K562 (cell line): ENCODE results near the gene LAMB1. TPM values are rescaled to one million over a fixed set of nuclear protein-coding genes. Genes with fewer than 3 reads are reported as not detected.

Experiments used
- ATAC-seq: fragments of 200-7000 bp; cut with Tn5 transposase; 3 replicates; pipeline ENCODE4 v1.9.1; 2020; ENCODE audit warnings: moderate library complexity
- BruUV-seq: library from RNA; stranded (reverse); fragments of 400-500 nt; replicated peaks from 2 replicates; lab custom pipeline; 2021; lab: Mats Ljungman, UMichigan
- CTCF ChIA-PET: fragments of 300-600 bp; formaldehyde crosslinking; extraction: SDS; loops from one replicate; lab custom pipeline; 2021; ENCODE audit warnings: low intra/inter-chr PET ratio; lab: Yijun Ruan, JAX
- POLR2A ChIA-PET: fragments of 300-600, 350-650 bp; sonication (Branson Sonifier 250); formaldehyde crosslinking; extraction: SDS; loops from one replicate; lab custom pipeline; 2021; ENCODE audit warnings: antibody characterized with exemption, inconsistent platforms; lab: Yijun Ruan, JAX
- DNase-seq, 4 experiments: peaks; one replicate each; pipeline versions ENCODE4 v3.0.0 to v3.0.0-alpha.2; 2011 to 2018; ENCODE audit warnings: low spot score in 3 of 4, mixed read lengths in 3 of 4; ENCODE audit errors: extremely low read depth in 1 of 4
- FAIRE-seq: peaks from 2 replicates; lab custom pipeline; 2011; peaks lifted over from hg19 to GRCh38; lab: Jason Lieb, UNC
- H2AFZ ChIP-seq: 2 replicates; pipeline ENCODE4 v1.6.0; 2011; ENCODE audit warnings: low read depth, low read length, control low read depth, inconsistent platforms
- H3K27ac ChIP-seq: fragments of 200-600 bp; 3 replicates; pipeline ENCODE4 v1.8.0; 2011; ENCODE audit warnings: low read depth, mild to moderate bottlenecking, control low read depth, inconsistent platforms, low read length, moderate library complexity, mixed read lengths; ENCODE audit errors: extremely low read depth
- H3K27me3 ChIP-seq, 2 experiments: fragments of 300-600 bp in 1 of 2; 2 replicates in 1 of 2; 3 replicates in 1 of 2; pipeline versions ENCODE4 v1.6.0 to v1.8.0; 2011; ENCODE audit warnings: inconsistent platforms in 2 of 2, low read length in 2 of 2, mild to moderate bottlenecking in 1 of 2, mixed read lengths in 1 of 2, moderate library complexity in 1 of 2; ENCODE audit not compliant: control insufficient read depth in 2 of 2, insufficient read depth in 2 of 2
- H3K36me3 ChIP-seq: fragments of 300-600 bp; 3 replicates; pipeline ENCODE4 v1.8.0; 2011; ENCODE audit warnings: mild to moderate bottlenecking, low read length, inconsistent platforms; ENCODE audit not compliant: control insufficient read depth, insufficient read depth
- H3K4me1 ChIP-seq, 2 experiments: fragments of 200-600 bp in 1 of 2; replicated peaks in 1 of 2; 2 replicates in 1 of 2; 3 replicates in 1 of 2; pipeline versions ENCODE4 v1.5.1 to v1.8.0; 2011; ENCODE audit warnings: inconsistent platforms in 2 of 2, low read length in 2 of 2, mild to moderate bottlenecking in 1 of 2, mixed read lengths in 1 of 2, moderate library complexity in 1 of 2; ENCODE audit not compliant: control insufficient read depth in 2 of 2, insufficient read depth in 2 of 2
- H3K4me2 ChIP-seq: 2 replicates; pipeline ENCODE4 v1.6.1; 2011; ENCODE audit warnings: low read length, control low read depth, inconsistent platforms, mixed read lengths; ENCODE audit not compliant: insufficient read depth
- H3K4me3 ChIP-seq: fragments of 200-600 bp; sonication (generic), shearing (Covaris generic); 2 replicates; pipeline ENCODE4 v1.5.1; 2016; ENCODE audit warnings: control low read depth, inconsistent platforms
- H3K79me2 ChIP-seq: fragments of 200-600 bp; 3 replicates; pipeline ENCODE4 v1.8.0; 2011; ENCODE audit warnings: low read length, inconsistent platforms; ENCODE audit not compliant: control insufficient read depth, insufficient read depth
- H3K9ac ChIP-seq, 2 experiments: 2 replicates each; pipeline versions ENCODE4 v1.6.0 to v1.6.1; 2011; ENCODE audit warnings: low read depth in 2 of 2, low read length in 2 of 2, control low read depth in 1 of 2, inconsistent platforms in 1 of 2, mild to moderate bottlenecking in 1 of 2, mixed read lengths in 1 of 2; ENCODE audit not compliant: insufficient read depth in 1 of 2
- H3K9me1 ChIP-seq: one replicate; pipeline ENCODE4 v1.6.0; 2011; ENCODE audit warnings: inconsistent platforms, mild to moderate bottlenecking, low read length, moderate library complexity; ENCODE audit not compliant: control insufficient read depth, insufficient read depth
- H3K9me3 ChIP-seq: replicated peaks from 2 replicates; pipeline ENCODE4 v1.5.1; 2011; ENCODE audit warnings: low read depth, low read length, inconsistent platforms; ENCODE audit not compliant: control insufficient read depth, insufficient read depth
- H4K20me1 ChIP-seq: replicated peaks from 2 replicates; pipeline ENCODE4 v1.6.1; 2011; ENCODE audit warnings: low read length, inconsistent platforms, mixed read lengths; ENCODE audit not compliant: control insufficient read depth, insufficient read depth
- CBX3 ChIP-seq, 2 experiments: IDR thresholded peaks; 1 replicate in 1 of 2; 2 replicates in 1 of 2; pipeline ENCODE4 v1.6.1; 2012; ENCODE audit warnings: inconsistent platforms in 2 of 2, low read length in 2 of 2, borderline replicate concordance in 1 of 2, control low read depth in 1 of 2
- POLR2A ChIP-seq: fragments of 450-650 bp; conservative IDR thresholded peaks from 2 replicates; pipeline ENCODE4 v1.6.1; 2016
- POLR2AphosphoS2 ChIP-seq: IDR thresholded peaks from 2 replicates; pipeline ENCODE4 v1.6.1; 2012; ENCODE audit warnings: low read length, improper control_type of control experiment
- WGBS: fragments of 100-300 bp; shearing (Covaris generic); methylation state at CpG from one replicate; pipeline ENCODE4 v1.1.6; 2016; ENCODE audit warnings: low coverage, mixed read lengths; ENCODE audit not compliant: insufficient coverage; ENCODE audit errors: missing lambda C conversion rate; 5-methylcytosine and 5-hydroxymethylcytosine counted together
- in situ Hi-C: fragments of 300-500 bp; cut with MboI; formaldehyde crosslinking; loops from 4 replicates; pipeline ENCODE4 v1.15.0; 2018; ENCODE audit warnings: inconsistent platforms, mixed read lengths
- intact Hi-C: fragments of 100-400 bp; cut with micrococcal nuclease; formaldehyde crosslinking; loops from 2 replicates; pipeline ENCODE4 v1.14.2; 2022
- polyA plus RNA-seq, 8 experiments: library from polyadenylated mRNA; depleted of rRNA in 4 of 8; stranded (reverse) in 5 of 8; unstranded in 3 of 8; fragments of >200 nt; fragmentation: Nextera tagmentation in 2 of 8; fragmentation: Illumina TruSeq in 1 of 8; extraction: Ambion mirVana in 2 of 8; extraction: Trizol in 1 of 8; gene quantifications; 2 replicates each; pipeline versions ENCODE4 v1.2.1 to v1.2.3, GENCODE V29; 2011 to 2014; ENCODE audit warnings: inconsistent platforms in 1 of 8, missing spikeins in 1 of 8
- total RNA-seq, 7 experiments: library from RNA; depleted of rRNA in 6 of 7; stranded (reverse); fragments of >200 nt in 6 of 7; fragmentation: Illumina TruSeq in 2 of 7; extraction: Trizol in 2 of 7; gene quantifications; 2 replicates each; pipeline versions ENCODE4 v1.2.1 to v1.2.3, GENCODE V29; 2011 to 2021; ENCODE audit warnings: low replicate concordance in 1 of 7
- TF ChIP-seq, protein P1 (sequence below), 2 experiments: fragments of 450-650 bp; conservative IDR thresholded peaks; 2 replicates each; pipeline ENCODE4 v1.6.1; 2017; ENCODE audit warnings: mild to moderate bottlenecking in 2 of 2, moderate library complexity in 2 of 2

Gene LAMB1
- total and polyA plus RNA-seq, 9 of the 15 experiments (the other 6 are each of a cell fraction or from before 2014, with no cell fraction given), result 6.0 to 17.7 (median 12.3) TPM

GRCh38 chr7:107934991-107935770 is 67.8 kb downstream of the LAMB1 start:
- Histone ChIP-seq H3K27ac (no peak overlapping the region), H3K9me3 (no peaks in the 10 kb centered on the region), H3K36me3 (peaks cover 72% of the 10 kb centered on the region), H3K4me3 (no peak overlapping the region), H3K9ac (no peak overlapping the region; a peak in 1 of 4 replicates), H3K27me3 (no peaks in the 10 kb centered on the region), H3K4me1 (no peaks in the 10 kb centered on the region), H4K20me1 (no peaks in the 10 kb centered on the region), H3K4me2 (no peak overlapping the region), H2AFZ (no peak overlapping the region), H3K79me2 (no peaks in the 10 kb centered on the region), H3K9me1 (no peaks in the 10 kb centered on the region)
- ATAC-seq, result peak; percentile 32
- TF ChIP-seq, protein P1, sequence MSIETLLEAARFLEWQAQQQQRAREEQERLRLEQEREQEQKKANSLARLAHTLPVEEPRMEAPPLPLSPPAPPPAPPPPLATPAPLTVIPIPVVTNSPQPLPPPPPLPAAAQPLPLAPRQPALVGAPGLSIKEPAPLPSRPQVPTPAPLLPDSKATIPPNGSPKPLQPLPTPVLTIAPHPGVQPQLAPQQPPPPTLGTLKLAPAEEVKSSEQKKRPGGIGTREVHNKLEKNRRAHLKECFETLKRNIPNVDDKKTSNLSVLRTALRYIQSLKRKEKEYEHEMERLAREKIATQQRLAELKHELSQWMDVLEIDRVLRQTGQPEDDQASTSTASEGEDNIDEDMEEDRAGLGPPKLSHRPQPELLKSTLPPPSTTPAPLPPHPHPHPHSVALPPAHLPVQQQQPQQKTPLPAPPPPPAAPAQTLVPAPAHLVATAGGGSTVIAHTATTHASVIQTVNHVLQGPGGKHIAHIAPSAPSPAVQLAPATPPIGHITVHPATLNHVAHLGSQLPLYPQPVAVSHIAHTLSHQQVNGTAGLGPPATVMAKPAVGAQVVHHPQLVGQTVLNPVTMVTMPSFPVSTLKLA (conservative IDR thresholded peaks at IDR 0.05), result no peak
- TF ChIP-seq POLR2A (0 out of 2 replicates have a peak, but pooled peaks have one; percentile 27), CBX3 (IDR thresholded peaks at IDR 0.05; ENCODE audit: borderline replicate concordance in 1 of 2, low read length in 2 of 2) (no peak), POLR2AphosphoS2 (peak; percentile 73; the same call in 1 of the 2 replicates)
- ChIA-PET POLR2A (interaction anchor here (0.7 to 3.7 kb wide), 4 partner anchors 11 to 31 kb away, joined by 3 to 14 read pairs (median 4); no protein-coding TSS in a partner anchor), CTCF (no interaction called here)
- in situ Hi-C loops (no loop called here), intact Hi-C loops (no loop called here)
- no peak for FAIRE-seq
- no TSS peak for BruUV-seq
- 90% methylated on average over 8 of the region's 8 CpGs for WGBS
- no peak for DNase-seq
